OCI-LY7 (cell line): ENCODE data around the gene VAV1. TPM values are rescaled to one million over a fixed set of nuclear protein-coding genes. Genes with fewer than 3 reads are reported as not detected.

ENCODE experiments used
- BruUV-seq: library from RNA; stranded (reverse); fragments of 400-500 nt; replicated peaks from 2 replicates; lab custom pipeline; 2021; lab: Mats Ljungman, UMichigan
- CTCF ChIA-PET: fragments of 300-600 bp; sonication (Branson Sonifier 250); formaldehyde crosslinking; loops from one replicate; lab custom pipeline; 2022; ENCODE audit warnings: antibody characterized with exemption; ENCODE audit not compliant: unreplicated experiment; lab: Charles Lee
- POLR2A ChIA-PET: fragments of 300-600 bp; sonication (Branson Sonifier 250); formaldehyde crosslinking; loops from one replicate; lab custom pipeline; 2022; ENCODE audit warnings: antibody characterized with exemption; lab: Charles Lee
- DNase-seq: peaks from one replicate; pipeline ENCODE4 v3.0.0-alpha.2; 2015; ENCODE audit warnings: low spot score
- H2AFZ ChIP-seq: fragments of 200-600 bp; sonication (generic), shearing (Covaris generic); 2 replicates; pipeline ENCODE4 v1.6.1; 2014; ENCODE audit warnings: mild to moderate bottlenecking, antibody characterized with exemption, low read length, moderate library complexity
- H3K27ac ChIP-seq: fragments of 200-600 bp; sonication (generic); 2 replicates; pipeline ENCODE4 v1.5.1; 2014; ENCODE audit warnings: mixed run types, low read depth, mild to moderate bottlenecking, moderate library complexity, low read length, inconsistent platforms; ENCODE audit not compliant: poor library complexity, severe bottlenecking
- H3K36me3 ChIP-seq: fragments of 200-600 bp; sonication (generic); 2 replicates; pipeline ENCODE4 v1.6.1; 2014; ENCODE audit warnings: mild to moderate bottlenecking, antibody characterized with exemption, low read length, moderate library complexity, mixed read lengths; ENCODE audit not compliant: insufficient read depth
- H3K4me1 ChIP-seq: fragments of 200-600 bp; sonication (generic); 2 replicates; pipeline ENCODE4 v1.5.1; 2014; ENCODE audit warnings: mild to moderate bottlenecking, low read length; ENCODE audit not compliant: insufficient read depth, poor library complexity, severe bottlenecking
- H3K4me2 ChIP-seq: fragments of 200-600 bp; sonication (generic); 2 replicates; pipeline ENCODE4 v1.6.1; 2014; ENCODE audit warnings: mild to moderate bottlenecking, low read length
- H3K4me3 ChIP-seq: fragments of 200-600 bp; sonication (generic); 2 replicates; pipeline ENCODE4 v1.5.1; 2014; ENCODE audit warnings: mild to moderate bottlenecking, low read depth, low read length; ENCODE audit not compliant: poor library complexity, severe bottlenecking
- H3K79me2 ChIP-seq: fragments of 200-600 bp; sonication (generic); 2 replicates; pipeline ENCODE4 v1.6.1; 2016; ENCODE audit warnings: low read depth, mild to moderate bottlenecking, low read length, moderate library complexity, mixed read lengths; ENCODE audit not compliant: insufficient read depth
- H3K9me2 ChIP-seq: fragments of 200-600 bp; sonication (generic); 2 replicates; pipeline ENCODE4 v1.6.1; 2016; ENCODE audit warnings: mild to moderate bottlenecking, low read length, mixed read lengths; ENCODE audit not compliant: insufficient read depth
- H3K9me3 ChIP-seq: fragments of 200-600 bp; sonication (generic); 2 replicates; pipeline ENCODE4 v1.6.1; 2014; ENCODE audit warnings: mild to moderate bottlenecking, mixed run types, low read length, mixed read lengths
- H4K20me1 ChIP-seq: fragments of 200-600 bp; sonication (generic); 2 replicates; pipeline ENCODE4 v1.6.1; 2014; ENCODE audit warnings: mild to moderate bottlenecking, antibody characterized with exemption, low read length, moderate library complexity, mixed read lengths; ENCODE audit not compliant: insufficient read depth
- EZH2phosphoT487 ChIP-seq: fragments of 200-600 bp; sonication (generic); IDR thresholded peaks from 2 replicates; pipeline ENCODE4 v1.6.1; 2018; ENCODE audit warnings: low read depth, borderline replicate concordance, mild to moderate bottlenecking, mixed run types, antibody characterized with exemption, low read length, moderate library complexity, mixed read lengths
- intact Hi-C: fragments of 100-400 bp; cut with micrococcal nuclease; formaldehyde crosslinking; loops from one replicate; pipeline ENCODE4 v1.10.0; 2022; ENCODE audit not compliant: unreplicated experiment
- total RNA-seq, 2 experiments: library from RNA; depleted of rRNA in 1 of 2; stranded (reverse); fragments of >200 nt in 1 of 2; shearing (Covaris generic) in 1 of 2; gene quantifications; 2 replicates each; pipeline ENCODE4 v1.2.3, GENCODE V29; 2014 to 2022
- TF ChIP-seq, protein P1 (sequence below): fragments of 200-600 bp; sonication (generic); conservative IDR thresholded peaks from 2 replicates; pipeline ENCODE4 v1.5.1; 2014; ENCODE audit warnings: mild to moderate bottlenecking, antibody characterized with exemption, low read length, moderate library complexity, mixed read lengths

Gene VAV1
- total RNA-seq, 2 experiments from 2014 or later: 90.7 to 107 TPM

DNA sequence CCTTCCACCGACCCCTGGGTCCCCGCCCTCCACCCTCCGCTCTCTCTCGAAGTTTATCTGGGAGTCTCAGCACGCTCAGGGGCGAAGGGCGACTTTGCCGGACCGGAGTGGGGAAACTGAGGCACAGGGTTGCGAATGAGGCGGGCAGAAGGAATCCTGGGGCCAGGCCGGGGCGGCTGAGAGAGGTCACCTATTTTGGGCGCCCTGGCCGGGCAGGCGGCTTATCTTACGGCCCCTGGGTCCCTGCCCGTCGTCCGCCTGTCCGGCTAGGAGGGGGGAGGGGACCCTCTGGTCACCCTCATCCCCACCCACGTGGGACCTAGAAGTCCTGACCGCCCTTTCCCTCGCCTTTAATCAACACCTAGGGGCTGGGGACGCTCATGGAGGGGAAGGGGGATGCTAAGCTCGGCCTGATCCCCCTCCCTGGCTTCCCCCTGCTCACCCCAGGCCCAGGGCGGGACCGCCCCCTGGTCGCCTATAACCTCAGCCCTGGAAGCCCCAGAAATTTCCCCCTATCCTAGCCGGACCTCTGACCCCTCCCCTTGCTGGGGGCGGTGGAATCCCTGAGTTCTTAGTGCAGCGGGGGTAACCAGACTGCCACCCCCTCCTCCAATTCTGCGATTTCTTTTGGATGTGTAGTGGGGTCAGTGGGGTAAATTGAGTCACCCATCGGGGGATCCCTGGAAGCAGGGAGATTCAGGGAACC lies 32.5 kb upstream of the VAV1 start:
- H2AFZ ChIP-seq: peak overlapping the region; percentile 69

DNA sequence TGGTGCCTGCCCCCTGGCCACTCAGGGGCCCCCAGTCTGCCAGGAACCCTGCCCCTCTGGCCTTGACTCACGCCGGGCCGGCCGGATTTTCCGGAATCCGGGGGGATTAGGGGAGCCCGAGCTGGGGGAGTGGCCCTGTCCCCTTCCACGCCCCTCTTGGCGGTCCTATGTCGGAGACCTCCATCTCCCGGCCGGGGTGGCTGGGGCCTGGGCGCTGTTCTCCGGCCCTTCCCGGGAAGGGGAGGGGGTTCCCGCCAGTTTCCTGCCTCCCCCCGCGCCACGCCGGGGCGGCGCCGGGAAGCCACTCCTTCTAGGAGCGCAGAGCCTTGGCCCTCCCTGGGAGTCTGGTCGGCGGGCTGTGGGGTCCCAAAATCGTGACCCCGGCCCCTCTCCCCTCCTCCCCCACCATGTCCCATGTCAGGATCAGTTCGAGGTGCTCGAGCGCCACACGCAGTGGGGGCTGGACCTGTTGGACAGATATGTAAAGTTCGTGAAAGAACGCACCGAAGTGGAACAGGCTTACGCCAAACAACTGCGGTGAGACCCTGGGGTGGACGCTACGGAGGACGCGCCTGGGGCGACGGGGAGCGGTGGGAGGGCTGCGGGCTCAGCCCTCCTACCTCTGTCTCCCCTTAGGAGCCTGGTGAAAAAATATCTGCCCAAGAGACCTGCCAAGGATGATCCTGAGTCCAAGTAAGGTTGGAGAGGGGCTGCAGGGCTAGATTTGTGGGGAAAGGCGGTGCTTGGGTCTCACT lies 31.7 kb upstream of the VAV1 start:
- CTCF ChIA-PET: no interaction called here
- peak overlapping the region; percentile 69; the same call in 1 of the 2 replicates for H2AFZ ChIP-seq
- no peaks in the 10 kb centered on the region for H4K20me1 ChIP-seq
- H3K9me2 ChIP-seq: no peaks in the 10 kb centered on the region
- POLR2A ChIA-PET: no interaction called here
- H3K4me1 ChIP-seq: peaks cover 44% of the 10 kb centered on the region
- BruUV-seq: no TSS peak
- H3K79me2 ChIP-seq: peaks cover 7% of the 10 kb centered on the region; the same call in 1 of the 2 replicates
- intact Hi-C loops: no loop called here
- peak overlapping the region; percentile 75 for H3K4me3 ChIP-seq
- peak overlapping the region; percentile 64 for H3K27ac ChIP-seq
- no peaks in the 10 kb centered on the region for H3K9me3 ChIP-seq
- peak; percentile 64 for DNase-seq
- H3K36me3 ChIP-seq: no peaks in the 10 kb centered on the region
- peak overlapping the region; percentile 93 for H3K4me2 ChIP-seq
- no peak for TF ChIP-seq EZH2phosphoT487
- TF ChIP-seq, protein P1, sequence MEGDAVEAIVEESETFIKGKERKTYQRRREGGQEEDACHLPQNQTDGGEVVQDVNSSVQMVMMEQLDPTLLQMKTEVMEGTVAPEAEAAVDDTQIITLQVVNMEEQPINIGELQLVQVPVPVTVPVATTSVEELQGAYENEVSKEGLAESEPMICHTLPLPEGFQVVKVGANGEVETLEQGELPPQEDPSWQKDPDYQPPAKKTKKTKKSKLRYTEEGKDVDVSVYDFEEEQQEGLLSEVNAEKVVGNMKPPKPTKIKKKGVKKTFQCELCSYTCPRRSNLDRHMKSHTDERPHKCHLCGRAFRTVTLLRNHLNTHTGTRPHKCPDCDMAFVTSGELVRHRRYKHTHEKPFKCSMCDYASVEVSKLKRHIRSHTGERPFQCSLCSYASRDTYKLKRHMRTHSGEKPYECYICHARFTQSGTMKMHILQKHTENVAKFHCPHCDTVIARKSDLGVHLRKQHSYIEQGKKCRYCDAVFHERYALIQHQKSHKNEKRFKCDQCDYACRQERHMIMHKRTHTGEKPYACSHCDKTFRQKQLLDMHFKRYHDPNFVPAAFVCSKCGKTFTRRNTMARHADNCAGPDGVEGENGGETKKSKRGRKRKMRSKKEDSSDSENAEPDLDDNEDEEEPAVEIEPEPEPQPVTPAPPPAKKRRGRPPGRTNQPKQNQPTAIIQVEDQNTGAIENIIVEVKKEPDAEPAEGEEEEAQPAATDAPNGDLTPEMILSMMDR: no peak

More for the DNA sequence above, 32.5 kb upstream of the VAV1 start:
- no peaks in the 10 kb centered on the region for H3K9me2 ChIP-seq
- peaks cover 13% of the 10 kb centered on the region; the same call in 1 of the 2 replicates for H3K79me2 ChIP-seq
- H3K36me3 ChIP-seq: no peaks in the 10 kb centered on the region
- peak overlapping the region; percentile 93 for H3K4me2 ChIP-seq
- H3K9me3 ChIP-seq: no peaks in the 10 kb centered on the region
- H3K4me1 ChIP-seq: peaks cover 51% of the 10 kb centered on the region
- intact Hi-C loops: loop anchor here (5.0 kb wide), 1 partner anchor 138 kb away; no protein-coding TSS in a partner anchor
- H4K20me1 ChIP-seq: no peaks in the 10 kb centered on the region
- peak overlapping the region; percentile 64 for H3K27ac ChIP-seq
- BruUV-seq: no TSS peak
- POLR2A ChIA-PET: interaction anchor here (0.6 to 1.0 kb wide), 2 partner anchors 97 to 100 kb away, joined by 3 to 4 read pairs; no protein-coding TSS in a partner anchor
- TF ChIP-seq, protein P1: no peak
- TF ChIP-seq EZH2phosphoT487: no peak
- peak overlapping the region; percentile 75 for H3K4me3 ChIP-seq
- CTCF ChIA-PET: no interaction called here
- DNase-seq: peak; percentile 43
